DND-41 (cell line): ENCODE data around the gene RBBP6.

Experiments used
- CTCF ChIP-seq: IDR thresholded peaks from 2 replicates; pipeline ENCODE4 v1.5.1; 2012; ENCODE audit warnings: borderline replicate concordance, low read length, moderate library complexity, mild to moderate bottlenecking; ENCODE audit not compliant: poor library complexity, severe bottlenecking; ENCODE audit errors: extremely low read depth
- EZH2 ChIP-seq: IDR thresholded peaks from 3 replicates; pipeline ENCODE4 v1.6.1; 2012; ENCODE audit warnings: borderline replicate concordance, low read depth, mild to moderate bottlenecking, moderate library complexity, low read length, inconsistent platforms; ENCODE audit not compliant: severe bottlenecking

GRCh38 chr16:24609417-24609739, 70.0 kb downstream of the RBBP6 start:
- TF ChIP-seq CTCF (no peak), EZH2 (no peak)
